Mucosa of descending colon (tissue), 3 donors: ENCODE results near the gene ERO1A. TPM values are rescaled to one million over a fixed set of nuclear protein-coding genes. Genes with fewer than 3 reads are reported as not detected.

ENCODE experiments used
- ATAC-seq: fragments of 200-7000 bp; cut with Tn5 transposase; one replicate; pipeline ENCODE4 v1.9.1; 2020; ENCODE audit warnings: mild to moderate bottlenecking, moderate library complexity
- DNase-seq, 3 donors: peaks; one replicate each; pipeline ENCODE4 v3.0.0-alpha.2; 2020
- H3K36me3 ChIP-seq: fragments of 200-600 bp; one replicate; pipeline ENCODE4 v1.8.0; 2021; ENCODE audit warnings: low read depth, mild to moderate bottlenecking
- H3K4me1 ChIP-seq: fragments of 200-600 bp; one replicate; pipeline ENCODE4 v1.8.0; 2021; ENCODE audit warnings: low read depth, mild to moderate bottlenecking
- H3K4me3 ChIP-seq: fragments of 200-600 bp; one replicate; pipeline ENCODE4 v1.8.0; 2021; ENCODE audit warnings: mild to moderate bottlenecking
- H3K9me3 ChIP-seq: fragments of 200-600 bp; one replicate; pipeline ENCODE4 v1.8.0; 2021; ENCODE audit warnings: mild to moderate bottlenecking
- intact Hi-C, 2 donors: fragments of 100-400 bp; cut with DNase I in 1 of 2; cut with micrococcal nuclease in 1 of 2; formaldehyde crosslinking; loops; one replicate each; pipeline versions ENCODE4 v1.11.0 to v1.11.1; 2022; cut with DNase I, micrococcal nuclease
- total RNA-seq, 3 donors: library from RNA; stranded (reverse); fragmentation: NEBNext Ultra II Directional in 2 of 3; extraction: Animal tissue kit (Norgen Biotek cat#: 25700) in 2 of 3; gene quantifications; one replicate each; pipeline versions ENCODE4 v1.2.1 to v1.2.4, GENCODE V29; 2021 to 2023
- TF ChIP-seq, protein P1 (sequence below): fragments of 200-600 bp; IDR thresholded peaks from one replicate; pipeline ENCODE4 v1.8.0; 2022; ENCODE audit warnings: antibody characterized with exemption, mild to moderate bottlenecking
- donor health status: DM: no; HTN: no; CAD: no; lungs with moderate emphysema.
- donor health status: DM: no; HTN: no; CAD: no.
- donor health status: DM: no; HTN: yes; CAD: no.

Gene ERO1A
- total RNA-seq, 3 donors from 2014 or later, result 45.1 to 67.5 (median 55.4) TPM

DNA sequence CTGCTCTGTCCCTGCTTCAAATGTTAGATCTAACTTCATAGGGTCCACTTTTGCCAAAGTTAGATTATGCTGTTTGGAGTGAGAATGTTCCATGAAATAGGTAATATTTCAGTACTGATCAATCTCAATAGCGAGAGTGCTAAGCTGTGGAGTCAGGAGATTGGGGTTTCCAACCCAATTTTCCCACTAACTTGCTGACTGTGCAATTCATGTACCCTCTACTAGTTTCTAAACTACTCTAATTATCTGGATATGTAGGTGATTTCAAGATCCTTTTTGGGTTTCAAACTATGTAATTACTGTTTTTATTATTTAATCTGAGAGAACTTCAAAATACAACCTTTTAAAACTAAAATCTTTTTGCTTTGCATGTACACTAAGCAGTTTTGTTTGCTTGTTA is 96.8 kb downstream of the ERO1A start:
- no peak for ATAC-seq
- no peaks in the 10 kb centered on the region for H3K9me3 ChIP-seq

DNA sequence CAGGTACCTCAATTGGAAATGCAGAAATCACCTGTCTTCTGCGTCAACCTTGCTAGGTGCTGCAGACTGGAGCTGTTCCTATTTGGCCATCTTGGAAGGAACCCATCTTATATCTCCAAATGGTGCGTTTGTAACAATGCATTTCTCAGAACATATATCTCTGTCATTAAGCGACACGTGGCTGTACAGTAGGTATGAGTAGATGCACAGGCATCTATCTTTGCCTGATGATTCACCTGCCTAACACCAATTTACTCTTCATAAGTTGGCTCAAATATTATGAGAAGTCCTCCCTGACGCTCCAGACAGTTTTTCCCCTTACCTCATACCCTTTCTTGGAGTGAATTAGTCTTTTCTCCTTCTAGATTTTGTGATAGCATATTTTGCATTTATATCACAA is 98.5 kb downstream of the ERO1A start:
- Histone ChIP-seq H3K4me1 (no peaks in the 10 kb centered on the region), H3K36me3 (no peaks in the 10 kb centered on the region), H3K4me3 (no peak overlapping the region), H3K9me3 (no peaks in the 10 kb centered on the region)
- DNase-seq, result no peak
- ATAC-seq, result no peak
- TF ChIP-seq, protein P1, sequence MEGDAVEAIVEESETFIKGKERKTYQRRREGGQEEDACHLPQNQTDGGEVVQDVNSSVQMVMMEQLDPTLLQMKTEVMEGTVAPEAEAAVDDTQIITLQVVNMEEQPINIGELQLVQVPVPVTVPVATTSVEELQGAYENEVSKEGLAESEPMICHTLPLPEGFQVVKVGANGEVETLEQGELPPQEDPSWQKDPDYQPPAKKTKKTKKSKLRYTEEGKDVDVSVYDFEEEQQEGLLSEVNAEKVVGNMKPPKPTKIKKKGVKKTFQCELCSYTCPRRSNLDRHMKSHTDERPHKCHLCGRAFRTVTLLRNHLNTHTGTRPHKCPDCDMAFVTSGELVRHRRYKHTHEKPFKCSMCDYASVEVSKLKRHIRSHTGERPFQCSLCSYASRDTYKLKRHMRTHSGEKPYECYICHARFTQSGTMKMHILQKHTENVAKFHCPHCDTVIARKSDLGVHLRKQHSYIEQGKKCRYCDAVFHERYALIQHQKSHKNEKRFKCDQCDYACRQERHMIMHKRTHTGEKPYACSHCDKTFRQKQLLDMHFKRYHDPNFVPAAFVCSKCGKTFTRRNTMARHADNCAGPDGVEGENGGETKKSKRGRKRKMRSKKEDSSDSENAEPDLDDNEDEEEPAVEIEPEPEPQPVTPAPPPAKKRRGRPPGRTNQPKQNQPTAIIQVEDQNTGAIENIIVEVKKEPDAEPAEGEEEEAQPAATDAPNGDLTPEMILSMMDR, result no peak
- intact Hi-C loops, result no loop called here

More for the DNA sequence above, 96.8 kb downstream of the ERO1A start:
- no peaks in the 10 kb centered on the region for H3K4me1 ChIP-seq
- H3K4me3 ChIP-seq, result no peak overlapping the region
- no peaks in the 10 kb centered on the region for H3K36me3 ChIP-seq
- intact Hi-C loops, result no loop called here
- TF ChIP-seq, protein P1, result no peak
- no peak for DNase-seq

DNA sequence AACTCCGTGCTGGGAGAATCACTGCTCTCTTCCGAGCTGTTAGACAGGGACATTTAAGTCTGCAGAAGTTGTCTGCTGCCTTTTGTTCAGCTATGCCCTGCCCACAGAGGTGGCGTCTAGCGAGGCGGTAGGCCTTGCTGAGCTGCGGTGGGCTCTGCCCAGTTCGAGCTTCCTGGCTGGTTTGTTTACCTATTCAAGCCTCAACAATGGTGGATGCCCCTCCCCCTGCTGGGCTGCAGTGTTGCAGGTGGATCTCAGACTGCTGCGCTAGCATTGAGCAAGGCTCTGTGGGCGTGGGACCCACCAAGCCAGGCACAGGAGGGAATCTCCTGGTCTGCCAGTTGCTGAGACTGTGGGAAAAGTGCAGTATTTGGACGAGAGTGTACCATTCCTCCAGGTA is 99.0 kb downstream of the ERO1A start:
- ATAC-seq (no peak), DNase-seq (no peak)
- no peaks in the 10 kb centered on the region for H3K4me1 ChIP-seq
- H3K4me3 ChIP-seq, result no peak overlapping the region
- intact Hi-C loops, result no loop called here
- H3K36me3 ChIP-seq, result no peaks in the 10 kb centered on the region
- no peaks in the 10 kb centered on the region for H3K9me3 ChIP-seq
- TF ChIP-seq, protein P1, result no peak

DNA sequence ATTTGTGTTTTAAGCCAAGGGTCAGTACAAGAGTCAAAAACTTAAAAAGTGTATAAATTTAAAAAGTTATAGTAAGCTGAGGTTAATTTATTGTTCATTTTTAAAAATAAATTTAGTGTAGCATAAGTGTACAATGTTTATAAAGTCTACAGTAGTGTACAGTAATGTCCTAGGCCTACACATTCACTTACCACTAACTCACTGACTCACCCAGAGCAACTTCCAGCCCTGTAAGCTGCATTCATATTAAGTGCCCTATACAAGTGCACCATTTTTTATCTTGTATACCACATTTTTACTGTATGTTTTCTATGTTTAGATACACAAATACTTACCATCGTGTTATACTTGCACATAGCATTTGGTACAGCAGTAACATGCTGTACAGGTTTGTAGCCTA is 105.0 kb downstream of the ERO1A start:
- Histone ChIP-seq H3K36me3 (no peaks in the 10 kb centered on the region), H3K4me3 (no peak overlapping the region), H3K9me3 (no peaks in the 10 kb centered on the region), H3K4me1 (no peaks in the 10 kb centered on the region)
- TF ChIP-seq, protein P1, result no peak
- intact Hi-C loops, result no loop called here
- no peak for ATAC-seq
- no peak for DNase-seq

Other genes starting within 250 kb of the ERO1A start
- gene TXNDC16, start 143.1 kb downstream of the ERO1A start, total RNA-seq, result 10 to 100 TPM in 1 of 3 donors, 1 to 10 TPM in 2; 8.6 to 10.3 (median 9.7) TPM
- under 1 TPM; 0.43 to 0.82 (median 0.51) TPM for gene GPR137C, start 142.7 kb downstream of the ERO1A start, total RNA-seq
- gene PSMC6, start 11.6 kb upstream of the ERO1A start, total RNA-seq, result 10 to 100 TPM; 68.1 to 70.3 (median 69.7) TPM
- gene STYX, start 34.6 kb upstream of the ERO1A start, total RNA-seq, result 10 to 100 TPM in 1 of 3 donors, 1 to 10 TPM in 2; 8.1 to 14.4 (median 9.5) TPM
- gene GNPNAT1, start 96.0 kb upstream of the ERO1A start, total RNA-seq, result 10 to 100 TPM; 19.9 to 33.1 (median 21.4) TPM